H1 (cell line): Measurements from ENCODE around the gene ALOX12. TPM values are rescaled to one million over a fixed set of nuclear protein-coding genes. Genes with fewer than 3 reads are reported as not detected.

ENCODE experiments used
- EP300 ChIP-seq, 2 experiments: IDR thresholded peaks; 1 replicate in 1 of 2; 2 replicates in 1 of 2; pipeline ENCODE4 v1.6.1; 2011 to 2012; ENCODE audit warnings: low read depth in 2 of 2, low read length in 2 of 2, mild to moderate bottlenecking in 2 of 2, borderline replicate concordance in 1 of 2, inconsistent platforms in 1 of 2, moderate library complexity in 1 of 2
- NANOG ChIP-seq: IDR thresholded peaks from 2 replicates; pipeline ENCODE4 v1.6.1; 2011; ENCODE audit warnings: low read length, low read depth, mild to moderate bottlenecking, inconsistent platforms; ENCODE audit not compliant: insufficient read depth, poor library complexity, severe bottlenecking
- RFX5 ChIP-seq: IDR thresholded peaks from 2 replicates; pipeline ENCODE4 v1.6.1; 2011; ENCODE audit warnings: low read depth, low read length, improper control_type of control experiment, borderline replicate concordance
- SIN3A ChIP-seq, 2 experiments: IDR thresholded peaks in 1 of 2; conservative IDR thresholded peaks in 1 of 2; 2 replicates each; pipeline ENCODE4 v1.6.1; 2011 to 2012; ENCODE audit warnings: low read length in 2 of 2, improper control_type of control experiment in 1 of 2, low read depth in 1 of 2, mild to moderate bottlenecking in 1 of 2
- SIRT6 ChIP-seq: IDR thresholded peaks from one replicate; pipeline ENCODE4 v1.7.1; 2012; ENCODE audit warnings: low read length, inconsistent platforms
- TBP ChIP-seq: IDR thresholded peaks from 2 replicates; pipeline ENCODE4 v1.6.1; 2011; ENCODE audit warnings: low read depth, low read length, improper control_type of control experiment
- USF2 ChIP-seq: IDR thresholded peaks from 2 replicates; pipeline ENCODE4 v1.6.1; 2011; ENCODE audit warnings: low read length, improper control_type of control experiment
- polyA plus RNA-seq, 7 experiments: library from polyadenylated mRNA; depleted of rRNA in 3 of 7; stranded (reverse) in 5 of 7; unstranded in 2 of 7; fragments of >200 nt in 5 of 7; fragments of 200-250 nt in 2 of 7; gene quantifications; 1 replicate in 5 of 7; 2 replicates in 1 of 7; 4 replicates in 1 of 7; pipeline versions ENCODE4 v1.2.1 to v1.2.3, GENCODE V29; 2011 to 2013; ENCODE audit warnings: missing spikeins in 2 of 7, mixed read lengths in 2 of 7
- total RNA-seq: library from RNA; stranded (reverse); fragmentation: NEBNext Ultra II Directional; extraction: Animal tissue kit (Norgen Biotek cat#: 25700); gene quantifications from 2 replicates; pipeline ENCODE4 v1.2.1, GENCODE V29; 2021

Gene ALOX12
- total and polyA plus RNA-seq, 2 of the 8 experiments (the other 6 are each of a cell fraction or from before 2014, with no cell fraction given): 1.4 to 2.0 TPM

DNA sequence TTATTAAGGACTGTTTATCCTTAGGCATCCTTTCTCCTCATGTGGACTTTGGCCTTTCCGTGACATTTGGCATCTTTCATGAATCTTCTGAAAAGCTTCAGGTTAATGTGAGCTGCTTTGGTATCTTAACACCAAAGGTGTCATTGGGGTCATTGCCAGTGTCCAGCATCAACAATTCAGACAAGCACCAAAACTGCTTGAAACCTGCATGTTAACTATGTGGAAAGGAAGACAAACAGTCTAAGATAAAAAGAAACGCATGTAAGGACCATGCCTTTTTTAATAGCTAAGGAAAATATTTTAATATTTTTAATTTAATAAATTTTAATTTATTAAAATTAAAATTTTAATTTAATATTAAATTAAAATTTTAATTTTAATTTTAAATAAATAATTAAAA lies 7.9 kb downstream of the ALOX12 start (continued):
- TF ChIP-seq USF2: no peak
- TF ChIP-seq TBP: no peak
- TF ChIP-seq RFX5: no peak
- no peak for TF ChIP-seq SIN3A (conservative IDR thresholded peaks at IDR 0.05 in 1 of 2, IDR thresholded peaks at IDR 0.05 in 1 of 2; ENCODE audit: low read depth in 1 of 2, low read length in 2 of 2)
- no peak for TF ChIP-seq SIRT6
- no peak for TF ChIP-seq EP300 (IDR thresholded peaks at IDR 0.05; ENCODE audit: borderline replicate concordance in 1 of 2, low read depth in 2 of 2, low read length in 2 of 2)
- TF ChIP-seq NANOG: no peak
